Measurements from ENCODE around the gene MYDGF. TPM values are rescaled to one million over a fixed set of nuclear protein-coding genes. Genes with fewer than 3 reads are reported as not detected.

Gene MYDGF
- total RNA-seq, 1 donor from 2014 or later = 58.3 TPM

DNA sequence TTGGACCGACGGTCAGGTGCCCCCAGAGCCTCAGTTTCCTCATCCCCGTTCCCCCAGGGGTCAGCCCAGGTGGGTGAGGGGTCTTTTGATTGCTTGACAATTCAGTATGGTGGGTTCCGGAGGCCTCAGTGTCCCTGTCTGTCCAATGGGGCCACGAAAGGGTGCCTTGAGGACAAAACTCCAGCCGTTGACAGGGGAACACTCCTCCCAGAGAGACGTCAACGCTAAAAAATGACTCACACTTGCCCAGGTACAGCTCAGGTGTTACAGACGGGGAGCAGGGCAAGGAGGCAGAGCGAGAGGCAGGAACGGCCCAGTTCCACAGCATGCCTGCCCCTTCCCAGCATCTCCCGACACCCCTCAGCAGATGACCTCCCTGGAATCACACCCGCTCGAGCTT lies 29.0 kb downstream of the MYDGF start:
- DNase-seq (ENCODE audit: low spot score) = no peak

DNA sequence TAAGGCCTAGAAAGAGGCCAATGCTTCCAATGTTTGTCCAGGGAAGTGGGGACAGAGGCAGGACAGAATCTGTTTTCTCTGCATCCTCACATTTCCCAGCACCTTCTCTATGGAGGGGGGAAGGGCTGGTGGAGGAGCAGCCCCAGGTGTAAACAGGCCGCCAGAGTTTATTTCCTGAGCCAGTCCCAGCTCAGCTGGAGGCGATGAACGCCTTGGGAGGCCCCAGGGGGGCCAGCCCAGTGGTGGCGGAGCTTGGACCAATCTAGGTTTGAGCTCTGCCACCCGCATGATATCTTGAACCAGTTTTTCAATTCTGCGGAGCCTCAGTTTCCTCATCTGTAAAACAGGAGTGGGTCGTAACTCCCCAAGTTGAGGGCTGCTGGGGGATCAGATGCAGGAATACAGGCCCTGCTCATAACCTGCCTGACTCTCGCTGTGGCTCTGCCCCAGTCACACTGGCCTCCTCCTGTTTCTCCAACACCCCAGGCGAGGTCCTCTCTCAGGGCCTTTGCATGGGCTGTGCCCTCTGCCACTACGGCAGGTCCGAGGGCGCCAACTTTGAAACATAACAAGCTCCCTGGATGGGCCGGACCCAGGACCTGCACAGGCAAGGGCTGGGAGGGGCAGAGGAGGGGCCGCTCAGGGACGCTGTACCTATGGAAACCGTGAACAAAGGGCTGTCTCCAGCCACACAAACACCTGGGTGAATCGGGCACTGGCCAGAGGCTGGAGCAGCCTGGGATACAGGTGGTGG lies 29.7 kb downstream of the MYDGF start:
- DNase-seq (ENCODE audit: low spot score) = no peak

DNA sequence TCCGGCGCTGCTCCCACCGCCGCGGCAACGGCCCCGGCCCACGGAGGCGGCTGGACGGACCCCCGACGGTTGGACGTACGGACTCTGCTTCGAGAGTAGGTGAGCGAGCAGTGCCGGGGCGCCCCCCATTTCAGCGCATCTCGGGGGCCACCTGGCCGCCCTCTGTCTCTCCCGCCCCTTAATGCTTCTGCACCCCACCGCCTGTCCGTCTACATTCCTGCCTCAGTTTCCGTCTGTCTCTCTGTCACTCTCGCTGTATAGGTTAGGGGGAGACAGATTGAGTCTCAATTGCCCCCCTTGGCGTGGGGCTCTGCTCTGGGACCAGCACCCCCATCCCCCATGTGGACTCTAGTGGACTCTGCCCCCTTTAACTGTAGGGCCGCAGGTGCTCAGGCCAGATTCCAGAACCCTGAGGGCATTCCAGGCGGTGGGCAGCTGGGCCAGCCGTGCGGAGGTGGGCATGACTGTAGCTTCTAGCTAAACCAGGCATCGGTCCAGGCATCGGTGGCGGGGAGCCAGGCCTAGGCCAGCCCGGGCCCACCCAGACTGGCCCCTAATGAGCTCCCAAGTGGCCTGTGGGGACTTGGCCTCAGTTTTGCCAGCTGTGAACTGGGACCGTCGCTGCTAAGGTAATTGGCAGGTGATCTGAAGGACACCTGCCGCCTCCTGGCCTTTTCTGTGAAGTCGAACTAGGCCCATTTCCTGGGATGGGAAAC lies 30.5 kb downstream of the MYDGF start:
- DNase-seq (ENCODE audit: low spot score) = peak; percentile 53

DNA sequence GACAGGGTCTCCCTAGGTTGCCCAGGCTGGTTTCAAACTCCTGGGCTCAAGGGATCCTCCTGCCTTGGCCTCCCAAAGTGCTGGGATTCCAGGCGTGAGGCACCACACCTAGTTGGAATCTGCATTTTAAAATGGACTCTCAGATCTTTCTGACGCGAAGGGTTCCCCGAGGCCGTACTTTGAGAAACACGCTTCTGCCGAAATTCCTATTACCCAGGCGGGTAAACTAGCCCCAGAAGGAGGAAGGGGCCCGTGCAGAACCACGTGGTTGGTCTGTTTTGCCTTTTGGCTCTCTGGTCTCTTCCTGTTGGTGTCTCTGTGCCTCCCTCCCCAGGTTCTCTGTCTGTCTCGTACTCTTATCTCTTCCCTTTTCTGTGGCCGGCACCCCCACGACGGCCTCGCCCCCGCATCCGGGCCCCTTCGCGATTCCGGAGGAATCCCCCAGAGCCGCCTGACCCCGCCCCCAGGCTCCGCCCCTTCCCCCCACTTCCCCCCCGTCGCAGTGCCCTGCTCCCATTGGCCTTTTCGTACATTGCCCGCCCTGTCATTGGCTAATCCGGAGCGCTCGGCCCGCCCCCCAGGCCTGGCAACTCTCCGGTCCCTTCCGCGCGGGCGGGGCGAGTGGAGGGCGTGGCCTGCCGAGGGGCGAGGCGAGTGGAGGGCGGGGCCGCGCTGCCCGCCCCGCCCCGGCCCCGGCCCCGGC lies 31.2 kb downstream of the MYDGF start, which contains the start of gene TNFAIP8L1:
TNFAIP8L1 (plus strand) TSS at position 689 of the 703 bp plus-strand sequence. CDS start 12,354 bp downstream, outside the sequence.
- DNase-seq (ENCODE audit: low spot score) = peak; percentile 97

DNA sequence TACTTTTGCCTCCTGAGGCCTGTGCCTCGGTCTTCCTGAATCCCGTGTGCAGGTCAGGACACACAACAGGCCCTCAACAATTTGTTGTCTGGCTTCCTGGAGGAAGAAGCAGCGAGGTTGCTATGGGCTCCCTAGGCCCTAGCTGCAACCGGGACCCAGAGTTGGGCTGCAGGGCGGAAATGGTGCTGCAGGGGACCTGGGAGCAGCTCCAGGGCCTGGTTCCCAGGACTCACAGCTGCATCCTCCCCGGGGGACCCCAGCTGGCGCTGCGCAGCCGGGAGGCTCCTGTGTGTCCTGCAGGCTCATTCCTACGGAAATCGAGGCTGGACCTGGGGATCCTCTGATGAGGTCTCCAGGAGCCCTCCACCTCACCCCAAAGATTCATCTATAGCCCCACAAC lies 31.8 kb downstream of the MYDGF start:
- DNase-seq (ENCODE audit: low spot score) = no peak

DNA sequence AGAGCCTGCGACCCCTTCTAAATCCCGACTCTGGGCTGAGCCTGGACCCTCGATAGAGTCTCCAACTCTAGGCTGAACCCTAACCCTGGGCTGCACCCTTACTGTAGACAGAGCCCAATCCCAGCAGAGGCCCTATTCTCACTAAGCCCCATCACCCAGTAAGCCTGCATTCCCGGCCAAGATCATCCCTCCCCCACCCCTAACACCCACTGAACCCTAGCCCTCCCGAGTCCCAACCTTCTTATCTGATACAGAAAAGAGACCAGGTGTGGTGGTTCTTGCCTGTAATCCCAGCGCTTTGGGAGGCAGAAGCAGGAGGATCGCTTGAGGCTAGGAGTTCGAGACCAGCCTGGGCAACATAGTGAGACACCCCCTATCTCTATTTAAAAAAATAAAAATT lies 33.4 kb downstream of the MYDGF start:
- no peak for DNase-seq (ENCODE audit: low spot score)

DNA sequence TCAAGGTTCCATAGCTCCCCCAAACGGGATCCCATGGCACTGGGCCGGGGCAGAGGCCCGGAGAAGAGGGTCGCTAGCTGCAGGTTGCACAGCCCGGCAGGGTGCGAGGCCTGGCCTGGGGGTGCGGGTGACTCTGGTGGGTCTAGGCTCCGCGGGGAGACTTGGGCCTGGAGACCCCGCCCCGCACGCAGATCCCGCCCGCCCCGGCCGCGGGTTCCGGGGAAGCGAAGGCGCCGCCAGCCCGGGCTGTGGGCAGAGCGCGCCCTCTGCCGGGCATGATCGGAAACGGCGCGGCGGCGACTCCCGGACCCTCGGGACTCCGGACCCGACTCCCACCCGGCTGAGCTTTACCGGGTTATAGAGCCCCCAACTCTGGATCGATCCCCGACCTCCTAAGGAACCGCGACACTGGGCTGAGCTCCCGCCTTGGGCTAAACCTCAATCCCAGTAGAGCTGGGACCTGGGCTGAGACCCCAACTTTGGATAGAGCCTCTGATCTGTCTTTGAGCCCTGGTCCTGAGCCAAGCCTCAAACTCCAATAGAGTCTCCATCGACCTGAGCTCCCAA lies 33.9 kb downstream of the MYDGF start:
- DNase-seq (ENCODE audit: low spot score) = peak; percentile 51

DNA sequence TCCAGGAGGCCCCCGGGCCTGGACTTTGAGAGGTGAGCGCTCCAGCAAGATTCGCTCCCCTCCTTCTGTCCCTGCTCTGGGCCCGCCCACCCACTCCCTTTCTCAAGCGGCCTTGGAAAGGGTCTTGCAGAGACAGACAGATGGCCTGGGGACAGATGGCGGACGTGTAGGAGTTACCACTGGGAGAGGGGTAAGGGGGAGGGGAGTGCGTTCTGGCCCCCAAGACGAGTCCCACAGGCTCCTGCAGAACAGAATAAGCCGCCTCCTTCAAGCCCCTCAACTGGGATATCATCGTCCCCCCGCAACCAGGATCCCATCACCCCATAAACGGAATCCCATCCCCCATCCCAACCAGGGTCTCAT lies 34.4 kb downstream of the MYDGF start:
- DNase-seq (ENCODE audit: low spot score) = no peak

DNA sequence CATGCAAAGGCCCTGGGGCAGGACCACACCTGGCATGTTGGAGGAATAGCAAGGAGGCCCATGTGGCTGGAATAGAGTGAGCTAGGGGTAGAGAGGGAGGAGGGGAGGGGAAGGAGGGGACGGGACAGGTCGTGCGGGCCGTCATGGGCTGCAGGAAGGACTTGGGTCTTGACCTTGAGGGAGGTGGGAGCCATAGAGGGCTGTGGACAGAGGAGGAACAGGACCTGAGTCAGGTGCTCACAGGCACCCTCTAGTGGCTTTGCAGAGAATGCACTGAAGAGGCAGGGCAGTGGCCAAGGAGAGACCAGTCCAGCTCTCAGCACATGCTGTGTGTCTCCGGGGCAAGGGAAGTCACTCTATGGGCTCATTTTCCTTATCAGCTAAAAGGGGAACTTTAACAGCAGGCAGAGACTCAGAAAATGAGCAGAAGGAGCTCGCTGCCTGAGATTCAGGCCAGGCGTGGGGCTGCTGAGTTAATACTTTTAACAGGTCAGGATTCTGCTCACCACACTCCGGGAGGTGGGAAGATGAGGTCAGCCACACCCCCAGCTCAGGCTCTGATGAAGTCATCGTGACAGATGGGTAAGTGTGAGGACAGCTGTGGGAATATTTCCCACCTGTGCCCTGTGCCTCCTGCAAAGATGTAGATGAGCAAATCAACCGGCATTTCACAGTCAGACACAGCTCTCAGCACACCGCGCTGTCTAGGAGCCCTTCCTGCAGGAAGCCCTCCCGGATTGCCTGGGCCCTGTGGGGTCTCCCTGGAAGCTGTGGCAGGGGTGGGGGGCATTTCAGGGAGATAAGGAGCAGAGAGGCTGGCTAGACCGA lies 36.8 kb downstream of the MYDGF start:
- DNase-seq (ENCODE audit: low spot score) = peak; percentile 55

DNA sequence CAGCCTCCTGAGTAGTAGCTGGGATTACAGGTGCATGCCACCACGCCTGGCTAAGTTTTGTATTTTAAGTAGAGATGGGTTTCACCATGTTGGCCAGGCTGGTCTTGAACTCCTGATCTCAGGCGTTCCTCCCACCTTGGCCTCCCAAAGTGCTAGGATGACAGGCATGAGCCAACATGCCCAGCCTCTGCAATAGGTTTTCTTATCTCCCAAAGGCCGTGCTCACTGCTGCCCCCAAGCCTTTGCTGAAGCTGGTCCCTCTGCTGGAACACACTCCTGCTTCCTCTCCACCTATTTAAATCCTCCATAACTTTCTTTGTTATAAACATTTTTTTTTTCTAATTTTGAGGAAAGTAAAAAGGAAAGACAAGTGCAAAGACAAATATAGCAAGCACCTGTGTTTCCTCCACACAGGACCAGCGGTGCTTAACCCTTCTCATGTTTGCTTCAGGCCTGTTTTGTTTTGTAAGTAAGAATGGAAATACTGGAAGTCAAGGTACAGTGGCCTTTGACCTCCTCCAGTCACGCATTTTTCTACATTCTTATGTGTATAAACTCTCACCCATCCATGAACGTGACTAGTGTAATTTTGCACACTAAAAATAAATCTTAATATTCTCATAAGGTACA lies 45.3 kb downstream of the MYDGF start:
- DNase-seq (ENCODE audit: low spot score) = no peak

DNA sequence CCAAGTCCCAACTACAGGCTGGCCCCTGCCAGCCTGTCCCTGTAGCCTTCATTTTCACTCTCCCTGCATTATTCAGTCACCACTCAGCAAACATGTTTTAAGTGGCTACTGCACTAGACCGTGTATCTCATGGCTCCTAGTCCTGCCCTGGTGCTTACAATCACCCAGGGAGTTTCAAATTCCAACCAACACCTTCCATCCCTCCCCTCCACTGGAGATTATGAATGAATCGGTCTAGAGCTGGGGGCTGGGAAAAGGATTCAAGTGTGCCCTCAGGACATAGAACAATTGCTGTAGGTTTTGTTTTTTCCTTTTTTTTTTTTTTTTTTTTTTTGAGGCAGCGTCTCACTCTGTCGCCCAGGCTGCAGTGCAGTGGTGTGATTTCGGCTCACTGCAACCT lies 45.8 kb downstream of the MYDGF start:
- DNase-seq (ENCODE audit: low spot score) = no peak

DNA sequence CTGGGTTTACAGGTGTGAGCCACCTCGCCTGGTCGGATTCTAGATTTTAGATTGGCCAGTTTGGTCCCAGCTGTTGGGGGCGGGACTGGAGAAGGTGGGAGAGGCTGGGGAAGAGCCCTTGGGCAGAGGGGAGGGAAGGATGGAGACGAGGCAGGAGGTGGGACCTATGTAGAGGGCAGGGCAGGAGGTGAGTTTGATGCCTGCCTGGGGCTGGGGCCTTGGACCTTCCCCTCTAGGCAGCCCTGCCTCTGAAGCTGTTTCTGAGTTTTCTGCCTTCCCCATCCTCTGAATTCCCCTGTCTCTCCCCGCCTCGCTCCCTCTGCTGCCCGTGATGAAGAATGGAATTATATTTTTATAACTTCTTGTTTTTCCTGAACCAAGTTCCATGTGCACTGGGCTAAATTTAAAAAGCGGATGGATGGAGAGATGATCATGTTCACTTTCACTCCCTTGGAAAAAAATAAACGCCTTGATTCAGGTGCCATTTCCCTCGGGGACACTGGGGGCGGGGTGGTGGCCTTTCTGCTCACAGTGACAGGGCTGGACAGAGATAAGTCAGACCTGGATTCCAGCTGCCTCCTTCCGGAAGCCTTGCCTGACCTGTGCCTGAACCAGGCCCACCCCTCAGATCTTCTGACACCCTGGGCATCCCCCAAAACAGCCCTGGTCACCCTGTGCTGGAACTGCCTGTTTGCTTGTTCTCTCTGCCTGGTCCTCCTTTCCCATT lies 47.3 kb downstream of the MYDGF start:
- DNase-seq (ENCODE audit: low spot score) = no peak

DNA sequence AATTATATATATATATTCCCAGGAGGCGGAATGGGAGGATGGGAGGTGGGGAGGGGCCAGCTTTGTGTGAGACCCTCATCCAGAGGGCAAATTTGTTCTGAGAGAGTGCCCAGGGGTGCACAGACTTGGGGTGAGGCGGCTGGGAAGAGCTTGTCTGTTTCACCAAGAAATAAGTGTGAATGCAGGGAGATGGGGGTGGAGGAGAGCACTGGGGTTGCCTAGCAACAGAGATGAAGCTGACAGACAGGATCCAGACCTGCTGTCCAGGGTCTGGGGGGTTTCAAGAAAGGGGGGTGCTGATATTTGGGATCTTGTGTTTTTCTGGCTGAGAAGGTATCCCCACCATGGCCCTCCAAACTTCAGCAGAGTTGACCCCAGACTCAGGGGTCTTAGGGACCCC lies 49.5 kb downstream of the MYDGF start:
- DNase-seq (ENCODE audit: low spot score) = no peak

DNA sequence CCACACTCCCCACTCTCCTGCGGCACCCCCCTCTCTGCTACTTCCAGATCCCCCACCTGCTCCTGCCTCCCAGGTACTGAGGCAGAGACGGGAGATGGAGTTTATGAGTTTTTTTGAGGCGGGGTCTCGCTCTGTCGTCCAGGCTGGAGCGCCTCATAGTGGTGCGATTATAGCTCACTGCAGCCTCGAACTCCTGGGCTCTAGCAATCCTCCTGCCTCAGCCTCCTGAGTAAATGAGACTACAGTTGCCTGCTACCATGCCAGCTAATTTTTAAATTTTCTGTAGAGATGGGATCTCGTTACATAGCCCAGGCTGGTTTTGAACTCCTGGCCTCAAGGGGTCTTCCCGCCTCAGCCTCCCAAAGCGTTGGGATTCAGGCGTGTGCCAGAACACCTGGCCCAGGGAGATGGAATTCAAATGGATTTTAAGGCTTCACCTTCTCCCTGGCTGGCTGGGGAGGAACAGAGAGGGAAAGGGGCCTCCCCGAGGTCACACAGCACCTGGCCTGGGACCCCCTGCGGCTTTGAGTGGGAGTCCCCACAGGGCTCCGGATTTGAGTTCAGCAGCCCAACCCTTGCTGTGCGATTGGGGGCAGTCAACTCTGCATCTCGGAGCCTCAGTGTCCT lies 50.4 kb downstream of the MYDGF start:
- DNase-seq (ENCODE audit: low spot score) = no peak

DNA sequence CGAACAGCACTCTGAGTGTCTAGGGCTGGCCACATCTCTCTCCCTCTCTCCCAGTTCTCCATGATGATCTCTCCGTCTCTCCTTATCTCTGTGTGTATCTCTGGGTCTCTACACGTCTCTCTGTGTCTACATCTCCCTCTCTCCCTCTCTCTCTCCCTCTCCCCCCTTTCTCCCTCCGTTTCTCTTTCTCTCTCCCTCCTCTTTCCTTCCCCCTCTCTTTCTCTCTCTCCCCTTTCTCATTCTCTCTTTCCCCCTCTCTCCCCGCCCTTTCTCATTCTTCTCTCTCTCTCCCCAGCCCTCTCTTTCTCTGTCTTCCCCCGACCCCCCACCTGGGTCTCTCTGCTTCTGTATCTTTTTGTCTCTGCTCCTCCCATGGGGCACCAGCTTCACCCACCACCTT lies 52.1 kb downstream of the MYDGF start:
- DNase-seq (ENCODE audit: low spot score) = no peak

DNA sequence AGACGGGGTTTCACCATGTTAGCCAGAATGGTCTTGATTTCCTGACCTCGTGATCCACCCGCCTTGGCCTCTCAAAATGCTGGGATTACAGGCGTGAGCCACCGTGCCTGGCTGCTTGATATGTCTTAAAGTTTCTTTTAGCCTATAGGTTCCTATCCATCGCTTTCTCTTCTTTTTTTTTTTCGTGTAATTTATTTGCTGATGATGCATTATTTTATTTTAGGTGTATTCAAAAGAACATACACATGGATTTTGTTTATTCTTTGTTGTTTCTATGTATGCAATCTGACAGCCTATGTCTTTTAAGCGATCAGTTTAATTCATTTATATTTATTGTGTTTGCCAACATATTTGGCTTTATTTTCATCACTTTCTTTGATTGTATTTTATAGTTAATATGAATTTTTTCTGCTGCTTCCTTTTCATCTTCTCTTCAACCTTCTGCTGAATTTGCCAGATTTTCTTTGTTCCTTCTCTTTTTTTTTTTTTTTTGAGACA lies 56.8 kb downstream of the MYDGF start:
- DNase-seq (ENCODE audit: low spot score) = no peak

DNA sequence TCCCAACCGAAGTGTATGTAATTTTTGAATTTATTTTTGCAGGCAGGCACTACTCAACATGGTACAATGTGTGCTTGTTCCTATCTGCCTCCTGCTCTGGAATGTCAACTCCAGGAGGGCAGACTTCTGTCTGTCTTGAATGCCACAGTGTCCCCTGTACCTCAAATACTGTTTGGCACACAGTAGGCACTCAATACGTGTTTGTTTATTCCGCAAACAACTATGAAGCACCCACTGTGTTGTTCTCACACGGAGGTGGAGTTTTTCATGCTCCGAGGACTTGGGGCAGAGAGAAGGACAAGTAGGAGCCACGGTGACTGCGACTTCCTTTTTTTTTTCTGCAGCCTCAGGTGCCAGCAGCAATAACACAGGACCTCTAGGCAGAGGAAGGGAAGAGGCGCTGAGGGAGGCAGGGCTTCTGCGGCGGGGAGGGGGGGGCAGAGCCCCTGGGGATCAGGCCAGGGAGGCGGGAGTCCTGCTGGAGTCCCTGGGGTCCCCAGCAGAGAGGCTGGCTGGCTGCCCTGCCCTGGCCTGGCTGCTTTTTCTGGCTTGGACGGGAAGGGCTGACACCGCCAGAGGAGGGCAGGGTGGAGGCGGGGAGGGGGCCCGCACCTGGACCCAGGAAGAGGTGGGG lies 60.1 kb downstream of the MYDGF start:
- DNase-seq (ENCODE audit: low spot score) = no peak
